B cell (primary cell): ENCODE measurements around the gene FBXW9. TPM values are rescaled to one million over a fixed set of nuclear protein-coding genes. Genes with fewer than 3 reads are reported as not detected.

Experiments
- ATAC-seq: fragments of 200-7000 bp; cut with Tn5 transposase; one replicate; pipeline ENCODE4 v1.10.0; 2021; ENCODE audit warnings: low read depth, mild to moderate bottlenecking, moderate number of reproducible peaks, moderate library complexity
- CTCF ChIA-PET: fragments of 350-600 bp; sonication (Branson Sonifier 250); formaldehyde crosslinking; loops from one replicate; lab custom pipeline; 2021; ENCODE audit warnings: antibody characterized with exemption, inconsistent platforms; lab: Charles Lee
- POLR2A ChIA-PET: fragments of 350-600 bp; sonication (Branson Sonifier 250); formaldehyde crosslinking; loops from one replicate; lab custom pipeline; 2021; ENCODE audit warnings: antibody characterized with exemption; lab: Charles Lee
- DNase-seq: peaks from one replicate; pipeline ENCODE4 v3.0.0; 2013
- H2AFZ ChIP-seq: 2 replicates; pipeline ENCODE4 v1.6.1; 2012; ENCODE audit warnings: mild to moderate bottlenecking, low read depth, low read length; ENCODE audit not compliant: insufficient read depth, poor library complexity, severe bottlenecking
- H3K27ac ChIP-seq, 2 donors: 1 replicate in 1 of 2; 2 replicates in 1 of 2; pipeline ENCODE4 v1.5.1; 2012 to 2013; ENCODE audit warnings: low read length in 2 of 2, mild to moderate bottlenecking in 2 of 2, moderate library complexity in 1 of 2
- H3K27me3 ChIP-seq, 4 experiments: fragments of 200-600 bp in 1 of 4; sonication (generic) in 1 of 4; replicated peaks in 1 of 4; 1 replicate in 2 of 4; 2 replicates in 2 of 4; pipeline versions ENCODE4 v1.6.1 to v1.7.0; 2013 to 2016; ENCODE audit warnings: low read length in 3 of 4, mild to moderate bottlenecking in 2 of 4, mixed read lengths in 1 of 4, moderate library complexity in 1 of 4; ENCODE audit not compliant: insufficient read depth in 4 of 4, control insufficient read depth in 3 of 4; ENCODE audit errors: control extremely low read depth in 1 of 4
- H3K36me3 ChIP-seq, 2 experiments: replicated peaks in 1 of 2; 1 replicate in 1 of 2; 2 replicates in 1 of 2; pipeline versions ENCODE4 v1.6.1 to v1.7.1; 2013; ENCODE audit warnings: low read length in 1 of 2; ENCODE audit not compliant: insufficient read depth in 2 of 2, control insufficient read depth in 1 of 2; ENCODE audit errors: control extremely low read depth in 1 of 2, extremely low read depth in 1 of 2
- H3K4me1 ChIP-seq, 2 donors: fragments of 200-600 bp in 1 of 2; sonication (generic) in 1 of 2; 1 replicate in 1 of 2; 2 replicates in 1 of 2; pipeline versions ENCODE4 v1.5.1 to v1.6.1; 2013 to 2017; ENCODE audit warnings: low read length in 2 of 2; ENCODE audit not compliant: control insufficient read depth in 2 of 2, insufficient read depth in 2 of 2
- H3K4me2 ChIP-seq: replicated peaks from 2 replicates; pipeline ENCODE3; 2012; ENCODE audit warnings: mild to moderate bottlenecking, low read depth, low read length; ENCODE audit not compliant: poor library complexity, severe bottlenecking
- H3K4me3 ChIP-seq, 5 experiments: fragments of 200-600 bp in 1 of 5; sonication (generic) in 1 of 5; 1 replicate in 3 of 5; 2 replicates in 2 of 5; pipeline versions ENCODE4 v1.5.1 to v1.7.0; 2011 to 2016; ENCODE audit warnings: low read length in 4 of 5, mild to moderate bottlenecking in 4 of 5, low read depth in 2 of 5, control low read depth in 1 of 5, moderate library complexity in 1 of 5; ENCODE audit not compliant: insufficient read depth in 1 of 5; ENCODE audit errors: control extremely low read depth in 1 of 5, extremely low read depth in 1 of 5
- H3K79me2 ChIP-seq: fragments of 200-600 bp; sonication (generic); one replicate; pipeline ENCODE4 v1.6.0; 2016; ENCODE audit warnings: low read length; ENCODE audit not compliant: control insufficient read depth, insufficient read depth
- H3K9ac ChIP-seq: fragments of 200-600 bp; sonication (generic); 2 replicates; pipeline ENCODE4 v1.6.1; 2017; ENCODE audit warnings: mild to moderate bottlenecking, low read length, moderate library complexity
- H3K9me3 ChIP-seq, 3 donors: one replicate each; pipeline versions ENCODE4 v1.6.1 to v1.7.1; 2013; ENCODE audit warnings: low read length in 2 of 3; ENCODE audit not compliant: control insufficient read depth in 2 of 3, insufficient read depth in 1 of 3; ENCODE audit errors: control extremely low read depth in 1 of 3
- H4K20me1 ChIP-seq: 2 replicates; pipeline ENCODE4 v1.6.0; 2012; ENCODE audit warnings: mild to moderate bottlenecking, low read length; ENCODE audit not compliant: insufficient read depth, control insufficient read depth, poor library complexity, severe bottlenecking
- H3K27ac Mint-ChIP-seq: one replicate; pipeline ENCODE4 v1.8.0; 2021; ENCODE audit warnings: mixed read lengths
- H3K27me3 Mint-ChIP-seq: one replicate; pipeline ENCODE4 v1.8.0; 2021; ENCODE audit warnings: mixed read lengths
- H3K4me1 Mint-ChIP-seq: one replicate; pipeline ENCODE4 v1.8.0; 2021; ENCODE audit warnings: mixed read lengths
- H3K4me3 Mint-ChIP-seq: one replicate; pipeline ENCODE4 v1.8.0; 2021; ENCODE audit warnings: mixed read lengths
- H3K9me3 Mint-ChIP-seq: one replicate; pipeline ENCODE4 v1.8.0; 2022; ENCODE audit warnings: mixed read lengths; ENCODE audit not compliant: insufficient read depth
- EZH2 ChIP-seq: IDR thresholded peaks from 2 replicates; pipeline ENCODE4 v1.6.1; 2012; ENCODE audit warnings: borderline replicate concordance, low read depth, mild to moderate bottlenecking, moderate library complexity, low read length; ENCODE audit not compliant: insufficient read depth, poor library complexity, severe bottlenecking
- WGBS: methylation state at CpG from one replicate; pipeline ENCODE4 v1.1.5; 2013; ENCODE audit warnings: missing lambda C conversion rate; ENCODE audit not compliant: insufficient coverage; 5-methylcytosine and 5-hydroxymethylcytosine counted together
- intact Hi-C: fragments of 100-400 bp; cut with micrococcal nuclease; formaldehyde crosslinking; loops from one replicate; pipeline ENCODE4 v1.10.0; 2022
- polyA plus RNA-seq: library from polyadenylated mRNA; depleted of rRNA; stranded (reverse); fragments of >200 nt; gene quantifications from 2 replicates; pipeline ENCODE4 v1.2.3, GENCODE V29; 2012
- total RNA-seq, 2 donors: library from RNA; stranded (reverse); fragments of 120-200 nt in 1 of 2; gene quantifications; 1 replicate in 1 of 2; 2 replicates in 1 of 2; pipeline versions ENCODE4 v1.2.3 to v1.2.4, GENCODE V29; 2013 to 2022
- TF ChIP-seq, protein P1 (sequence below): fragments of 200-600 bp; IDR thresholded peaks from one replicate; pipeline ENCODE4 v1.8.0; 2022; ENCODE audit warnings: antibody characterized with exemption, mild to moderate bottlenecking

The FBXW9 gene
- total and polyA plus RNA-seq, 2 donors (not counting 1 experiment from before 2014, with no cell fraction given): 4.7 TPM

GRCh38 chr19:12689012-12689411 lies 7.4 kb downstream of the FBXW9 start:
- Mint-ChIP-seq H3K4me1 (no peaks in the 10 kb centered on the region), H3K4me3 (no peak overlapping the region), H3K9me3 (no peaks in the 10 kb centered on the region), H3K27ac (no peak overlapping the region), H3K27me3 (no peaks in the 10 kb centered on the region)
- Histone ChIP-seq H3K4me2 (no peak overlapping the region), H2AFZ (no peak overlapping the region), H3K27me3 (no peaks in the 10 kb centered on the region), H3K9me3 (no peaks in the 10 kb centered on the region), H3K36me3 (no peaks in the 10 kb centered on the region), H3K79me2 (no peaks in the 10 kb centered on the region), H3K4me3 (no peak overlapping the region), H3K27ac (no peak overlapping the region), H3K4me1 (no peaks in the 10 kb centered on the region), H3K9ac (no peak overlapping the region), H4K20me1 (no peaks in the 10 kb centered on the region)
- intact Hi-C loops: no loop called here
- CTCF ChIA-PET: interaction anchor here (1.0 kb wide), 1 partner anchor 11 kb away, joined by 4 read pairs; no protein-coding TSS in a partner anchor
- no peak for TF ChIP-seq EZH2
- TF ChIP-seq, protein P1, sequence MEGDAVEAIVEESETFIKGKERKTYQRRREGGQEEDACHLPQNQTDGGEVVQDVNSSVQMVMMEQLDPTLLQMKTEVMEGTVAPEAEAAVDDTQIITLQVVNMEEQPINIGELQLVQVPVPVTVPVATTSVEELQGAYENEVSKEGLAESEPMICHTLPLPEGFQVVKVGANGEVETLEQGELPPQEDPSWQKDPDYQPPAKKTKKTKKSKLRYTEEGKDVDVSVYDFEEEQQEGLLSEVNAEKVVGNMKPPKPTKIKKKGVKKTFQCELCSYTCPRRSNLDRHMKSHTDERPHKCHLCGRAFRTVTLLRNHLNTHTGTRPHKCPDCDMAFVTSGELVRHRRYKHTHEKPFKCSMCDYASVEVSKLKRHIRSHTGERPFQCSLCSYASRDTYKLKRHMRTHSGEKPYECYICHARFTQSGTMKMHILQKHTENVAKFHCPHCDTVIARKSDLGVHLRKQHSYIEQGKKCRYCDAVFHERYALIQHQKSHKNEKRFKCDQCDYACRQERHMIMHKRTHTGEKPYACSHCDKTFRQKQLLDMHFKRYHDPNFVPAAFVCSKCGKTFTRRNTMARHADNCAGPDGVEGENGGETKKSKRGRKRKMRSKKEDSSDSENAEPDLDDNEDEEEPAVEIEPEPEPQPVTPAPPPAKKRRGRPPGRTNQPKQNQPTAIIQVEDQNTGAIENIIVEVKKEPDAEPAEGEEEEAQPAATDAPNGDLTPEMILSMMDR: no peak
- DNase-seq: no peak
- 80% methylated on average over 12 of the region's 12 CpGs for WGBS
- POLR2A ChIA-PET: no interaction called here
- ATAC-seq: no peak

DNA sequence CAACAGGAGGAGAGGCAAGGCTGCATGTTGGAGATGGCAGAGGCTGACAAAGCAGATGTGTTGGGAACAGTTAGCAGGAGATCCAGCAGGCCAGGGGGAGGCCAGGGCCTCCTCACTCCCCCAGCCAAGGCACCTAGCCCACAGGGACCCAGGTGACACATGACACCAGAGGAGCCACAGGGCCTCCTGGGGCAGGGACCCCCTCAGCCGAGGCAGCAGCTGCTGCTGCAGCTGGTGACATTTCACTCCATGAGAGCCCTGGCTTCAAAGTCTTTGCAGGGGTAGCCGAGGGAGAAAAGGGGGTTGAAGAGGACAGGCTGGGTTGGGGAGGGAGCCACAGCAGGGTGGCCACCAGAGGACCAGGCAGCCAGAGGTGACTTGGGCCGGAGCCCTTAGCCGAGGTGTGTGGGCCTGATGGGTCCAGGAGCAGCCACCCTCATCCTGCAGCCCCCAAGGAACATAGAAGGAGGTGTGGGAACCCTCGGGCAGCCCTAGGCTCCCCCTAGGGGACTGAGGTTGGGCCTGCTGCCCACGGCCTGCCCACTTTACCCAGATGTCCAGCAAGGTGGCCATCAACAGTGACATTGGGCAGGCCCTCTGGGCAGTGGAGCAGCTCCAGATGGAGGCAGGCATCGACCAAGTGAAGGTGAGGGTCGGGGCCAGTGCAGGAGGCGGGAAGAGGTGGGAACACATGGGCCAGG lies 8.8 kb downstream of the FBXW9 start, which contains the start of gene GNG14:
GNG14 (plus strand) TSS at position 503 of the 701 bp plus-strand sequence; CDS start at position 554, 51 bp downstream.
- DNase-seq (no peak), ATAC-seq (no peak)
- no peak within 1 kb of the TSS for H3K4me2 ChIP-seq
- Mint-ChIP-seq H3K9me3 (no peaks in the 10 kb centered on the region), H3K4me3 (no peak within 1 kb of the TSS), H3K27ac (no peak within 1 kb of the TSS), H3K27me3 (no peaks in the 10 kb centered on the region), H3K4me1 (no peaks in the 10 kb centered on the region)
- POLR2A ChIA-PET: interaction anchor here (0.6 kb wide), 2 partner anchors 37 to 1117 kb away, joined by 6 to 7 read pairs; no protein-coding TSS in a partner anchor
- H3K9me3 ChIP-seq: no peaks in the 10 kb centered on the region
- no peaks in the 10 kb centered on the region for H3K36me3 ChIP-seq
- H3K27me3 ChIP-seq: no peaks in the 10 kb centered on the region
- TF ChIP-seq, protein P1: no peak
- no peak for TF ChIP-seq EZH2
- no peaks in the 10 kb centered on the region for H3K4me1 ChIP-seq
- H3K4me3 ChIP-seq: no peak within 1 kb of the TSS
- no peak within 1 kb of the TSS for H2AFZ ChIP-seq
- H3K27ac ChIP-seq: no peak within 1 kb of the TSS
- no peaks in the 10 kb centered on the region for H3K79me2 ChIP-seq
- WGBS: 66% methylated on average over 9 of the region's 9 CpGs
- intact Hi-C loops: no loop called here
- H4K20me1 ChIP-seq: no peaks in the 10 kb centered on the region
- H3K9ac ChIP-seq: no peak within 1 kb of the TSS
- CTCF ChIA-PET: no interaction called here
